Activated CD8-positive, alpha-beta memory T cell treated with anti-CD3 and anti-CD28 coated beads for 4 hours (primary cell): Measurements from ENCODE around the gene MYCBPAP.

Source experiments
- DNase-seq, 2 donors: peaks; one replicate each; pipeline ENCODE4 v3.0.0-alpha.2; 2020; ENCODE audit warnings: low read depth in 2 of 2

Gene MYCBPAP

DNA sequence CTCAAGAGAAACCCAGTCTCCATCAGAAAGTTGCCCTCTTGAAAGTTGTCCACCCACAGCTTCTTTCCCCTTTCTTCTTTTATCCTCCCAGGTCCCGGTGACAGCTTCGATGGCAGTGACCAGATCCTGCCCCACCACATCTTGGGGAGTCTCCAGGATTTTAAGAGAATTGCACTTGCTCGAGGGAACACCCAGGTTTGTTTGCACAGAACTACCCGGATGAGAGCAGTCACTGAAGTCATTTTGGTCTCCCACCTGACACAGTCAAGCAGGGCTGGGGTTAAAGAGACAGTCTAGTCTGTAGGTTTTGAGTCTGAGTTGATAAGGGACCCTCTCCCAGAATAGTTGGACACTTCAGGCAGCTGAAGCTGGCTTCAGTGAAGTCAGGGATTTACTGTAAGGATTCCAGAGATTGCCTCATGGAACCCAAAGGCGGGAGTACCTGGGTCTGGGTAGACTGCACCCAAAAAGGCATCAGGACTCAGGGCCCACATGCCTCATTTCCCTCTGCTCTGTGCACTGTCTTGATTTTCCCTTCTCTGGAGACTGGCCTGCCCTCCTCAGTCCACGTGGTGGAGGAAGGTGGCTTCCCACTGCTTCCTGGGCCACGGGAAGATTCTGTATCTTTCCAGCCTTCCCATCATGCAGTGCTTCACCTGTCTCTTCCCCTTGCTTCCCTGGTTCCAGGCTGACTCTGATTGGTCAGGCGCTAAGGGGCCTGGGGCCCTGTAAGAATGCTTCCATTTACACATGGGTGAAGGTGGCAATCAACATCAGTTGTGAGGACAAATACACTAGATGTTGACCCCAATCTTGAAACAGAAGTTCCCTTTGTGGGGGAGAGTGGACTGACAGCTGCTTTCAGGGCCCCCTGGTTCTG lies 9.5 kb downstream of the MYCBPAP start:
- DNase-seq: no peak

- no peak for DNase-seq
Observed at GRCh38 chr17:50518384-50519023, 10.3 kb downstream of the MYCBPAP start.

DNA sequence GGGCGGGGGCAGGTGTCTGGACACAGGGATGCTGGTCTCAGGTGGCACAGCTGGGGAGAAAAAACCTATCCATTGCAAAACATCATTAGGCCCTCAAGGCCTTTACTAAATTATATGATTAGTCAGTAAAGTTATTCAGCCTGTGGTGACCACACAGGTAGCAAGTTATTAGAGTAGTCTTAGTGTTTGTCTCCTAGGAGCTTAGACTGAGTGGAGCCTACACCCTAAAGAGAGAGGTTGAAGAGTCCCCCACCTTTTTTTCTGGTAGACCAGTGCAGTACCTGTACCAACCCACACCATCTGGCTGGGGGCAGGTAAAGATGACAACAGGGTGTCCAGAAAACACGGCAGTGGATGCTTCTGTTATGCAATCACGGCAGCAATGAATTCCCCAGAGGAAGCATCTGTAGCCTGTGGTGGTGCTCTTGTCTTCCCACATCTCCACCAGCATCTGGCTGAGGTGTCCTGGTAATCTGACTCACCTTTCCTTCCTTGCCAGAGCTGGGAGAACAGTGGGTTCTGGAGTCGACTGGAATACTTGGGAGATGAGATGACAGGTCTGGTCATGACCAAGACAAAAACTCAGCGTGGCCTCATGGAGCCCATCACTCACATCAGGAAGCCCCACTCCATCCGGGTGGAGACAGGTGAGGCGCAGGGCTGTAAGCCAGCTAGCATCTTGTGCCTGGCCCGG lies 11.0 kb downstream of the MYCBPAP start:
- no peak for DNase-seq

DNA sequence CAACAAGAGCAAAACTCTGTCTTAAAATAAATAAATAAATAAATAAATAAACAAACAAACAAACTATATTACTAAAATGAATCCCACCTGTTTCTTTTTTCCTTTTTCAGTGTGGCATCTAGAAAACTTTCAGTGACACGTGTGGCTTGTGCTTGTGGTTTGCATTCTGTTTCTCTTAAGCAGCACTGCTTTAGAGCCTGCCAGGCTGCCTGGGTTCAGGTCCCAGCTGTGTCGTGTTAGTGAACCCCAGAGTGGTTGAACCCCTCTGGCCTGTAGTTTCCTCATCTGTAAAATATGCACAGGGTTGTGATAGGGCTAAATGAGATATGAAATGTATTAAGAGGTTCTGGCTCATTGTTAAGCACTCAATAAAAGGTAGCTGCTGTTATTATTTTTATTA lies 12.2 kb downstream of the MYCBPAP start:
- no peak for DNase-seq

DNA sequence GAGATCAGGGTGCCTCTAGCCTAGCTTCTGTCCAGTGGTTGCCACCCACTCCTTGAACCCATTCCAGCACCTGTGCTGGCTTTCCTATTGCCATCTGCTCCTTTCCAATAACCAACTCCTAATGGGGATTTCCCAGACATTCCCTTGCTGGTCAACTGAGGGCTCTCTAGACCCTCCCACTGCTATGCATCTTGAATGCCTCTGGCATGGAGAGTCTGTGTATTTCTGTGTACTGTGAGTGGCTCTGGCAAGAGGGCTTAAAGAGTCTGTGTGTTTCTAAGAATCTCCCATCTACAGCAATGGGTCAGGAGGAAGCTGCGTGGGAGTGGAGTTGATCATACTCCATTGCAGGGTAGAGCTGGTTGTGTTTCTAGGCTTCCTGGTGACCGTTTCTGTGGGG lies 13.3 kb downstream of the MYCBPAP start:
- DNase-seq: no peak

GRCh38 chr17:50522766-50523165 lies 14.5 kb downstream of the MYCBPAP start:
- DNase-seq: no peak

DNA sequence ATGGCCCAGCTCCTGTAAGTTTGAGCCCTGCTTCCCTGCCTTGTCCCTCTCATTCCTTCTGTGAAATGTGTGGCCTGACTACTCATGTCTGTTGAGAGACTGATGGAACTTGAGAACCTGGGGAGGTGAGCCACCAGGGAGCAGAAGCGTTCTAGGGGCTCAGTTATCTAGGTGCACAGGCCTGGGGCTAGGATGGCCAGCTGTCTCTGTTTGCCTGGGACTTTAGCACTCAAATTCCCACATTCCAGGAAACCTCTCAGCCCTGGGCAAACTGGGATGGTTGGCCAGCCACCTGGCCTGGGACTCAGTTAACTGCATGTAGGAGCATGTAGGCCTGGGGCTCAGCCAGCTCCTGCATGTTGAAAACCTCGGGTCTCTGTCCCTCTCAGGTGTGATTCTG lies 15.0 kb downstream of the MYCBPAP start:
- no peak for DNase-seq

- no peak for DNase-seq
Observed at GRCh38 chr17:50524838-50525237, 16.6 kb downstream of the MYCBPAP start.

DNA sequence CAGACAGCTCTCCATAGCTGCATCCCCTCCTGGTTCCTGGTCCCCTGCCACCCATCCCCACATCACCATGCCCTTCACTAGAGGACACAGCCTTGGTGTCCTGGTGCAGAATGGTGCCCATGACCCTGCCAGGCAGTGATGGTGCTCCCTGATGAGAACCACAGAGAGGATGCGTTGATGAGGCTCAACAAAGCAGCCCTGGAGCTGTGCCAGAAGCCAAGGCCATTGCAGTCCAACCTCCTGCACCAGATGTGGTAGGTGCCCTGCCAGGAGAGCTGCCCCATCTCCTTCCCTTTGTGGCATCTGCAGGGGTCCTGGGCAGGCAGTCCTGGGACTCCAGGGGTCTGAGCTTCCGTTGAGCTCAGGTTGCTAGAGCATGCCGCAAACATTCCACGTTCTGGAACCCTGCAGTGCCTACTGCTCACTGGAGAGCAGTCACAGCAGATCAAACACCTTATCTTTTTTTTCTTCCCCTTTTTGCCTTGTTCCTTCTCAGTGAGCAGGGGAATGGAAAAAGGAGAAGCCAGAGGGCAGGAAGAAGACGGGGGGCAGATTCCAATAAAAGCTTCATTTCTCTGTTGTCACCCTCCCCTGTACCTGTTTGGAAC lies 19.0 kb downstream of the MYCBPAP start:
- DNase-seq: no peak

DNA sequence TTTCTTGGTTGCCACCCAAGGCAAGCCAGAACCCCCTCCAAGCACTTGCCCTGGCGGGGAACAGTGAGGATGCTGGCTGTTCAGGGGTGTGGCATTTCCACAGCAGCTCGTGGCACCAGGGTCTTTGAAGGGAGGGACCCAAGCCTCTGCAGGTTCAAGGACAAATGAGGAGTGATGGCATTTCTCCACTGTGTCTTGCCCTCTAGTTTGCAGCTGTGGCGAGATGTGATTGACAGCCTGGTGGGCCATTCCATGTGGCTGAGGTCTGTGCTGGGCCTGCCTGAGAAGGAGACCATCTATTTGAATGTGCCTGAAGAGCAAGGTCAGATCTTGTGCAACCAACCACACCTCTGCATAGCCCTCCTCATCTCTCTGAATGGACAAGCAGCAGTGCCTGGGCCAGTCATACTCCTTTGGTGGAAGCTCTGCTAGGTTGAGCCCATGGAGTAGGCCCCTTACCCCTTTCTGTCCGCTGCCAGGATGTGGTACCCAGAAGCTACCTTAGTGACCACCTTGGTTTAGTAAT lies 19.8 kb downstream of the MYCBPAP start:
- DNase-seq: no peak

DNA sequence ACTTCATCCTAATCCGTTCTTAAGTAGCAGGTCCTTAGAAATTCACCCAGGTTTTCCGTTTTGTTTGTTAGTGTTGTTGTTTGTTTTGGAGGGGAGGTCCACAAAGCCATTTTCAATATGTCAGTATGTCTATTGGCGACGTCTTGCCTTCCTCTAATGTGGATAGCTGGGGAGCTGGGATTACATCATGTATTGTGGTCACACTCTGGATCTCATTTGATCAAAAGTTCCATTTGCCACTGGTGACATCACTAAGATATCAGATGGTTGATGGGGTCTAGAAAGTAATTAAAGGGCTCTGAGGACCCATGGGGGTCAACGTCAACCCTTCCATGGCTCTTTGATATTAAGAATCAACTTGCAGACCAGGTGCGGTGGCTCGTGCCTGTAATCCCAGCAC lies 21.6 kb downstream of the MYCBPAP start:
- DNase-seq: no peak

DNA sequence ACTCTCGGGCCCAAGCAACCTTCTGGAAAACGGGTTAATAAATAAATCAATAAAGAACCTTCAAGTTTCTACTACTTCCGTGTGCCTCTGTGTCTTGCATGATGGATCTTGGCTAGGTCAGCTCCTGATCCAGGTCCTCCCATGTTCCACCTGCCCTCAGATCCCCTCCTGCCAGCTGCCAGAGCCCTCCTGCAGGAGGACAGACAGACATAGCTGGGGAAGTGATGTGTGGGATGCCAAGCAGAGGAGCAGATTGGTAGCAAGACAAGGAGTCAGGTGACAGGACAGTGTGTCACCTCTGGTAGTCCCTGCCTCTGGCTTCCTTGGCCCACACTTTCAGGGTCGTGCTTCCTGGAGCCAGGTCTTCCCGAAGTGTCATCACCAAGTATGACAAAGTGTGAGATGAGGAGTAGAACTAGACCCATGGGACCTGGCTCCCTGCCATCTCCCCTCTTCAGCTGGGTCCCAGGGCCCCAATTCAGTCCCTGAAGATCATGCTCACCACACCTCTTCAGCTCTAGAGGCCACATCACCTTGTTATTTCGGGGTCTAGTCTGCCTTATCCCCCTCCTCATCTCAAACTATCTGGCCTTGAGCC lies 23.3 kb downstream of the MYCBPAP start:
- no peak for DNase-seq

DNA sequence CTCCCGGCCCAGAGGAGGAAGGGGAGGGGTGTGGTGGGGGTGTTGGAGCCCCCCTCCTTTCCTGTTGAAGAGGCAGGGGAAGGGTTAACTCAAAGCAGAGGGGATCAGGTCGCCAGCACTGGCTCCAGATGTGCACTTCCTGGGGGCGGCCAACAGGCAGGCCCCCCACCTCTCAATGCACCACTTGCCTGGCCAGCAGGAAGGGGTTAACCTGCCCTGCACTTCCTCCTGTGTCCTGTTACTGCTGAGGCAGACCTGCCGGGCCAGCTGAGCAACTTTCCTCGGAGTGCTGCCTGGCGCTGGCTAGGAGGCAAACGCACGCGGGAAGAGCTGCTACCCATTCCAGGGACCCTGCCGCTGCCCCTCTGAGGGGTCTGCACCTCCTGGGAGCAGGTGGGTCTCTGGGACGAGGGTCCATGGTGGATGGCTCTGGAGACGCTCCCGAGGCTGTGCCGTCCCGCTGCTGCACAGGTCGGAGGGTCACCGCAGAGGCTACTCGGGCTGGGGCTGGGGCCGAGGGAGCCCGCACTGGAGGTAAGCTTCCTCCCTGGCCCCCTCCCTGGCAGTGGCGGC lies 24.3 kb downstream of the MYCBPAP start, which contains the start of gene EPN3:
Gene EPN3, plus strand, starts transcription at position 284 of the 573 bp plus-strand sequence. CDS start 3,822 bp downstream, outside the sequence.
- DNase-seq: no peak

- no peak for DNase-seq
Observed at GRCh38 chr17:50533185-50533584, 24.9 kb downstream of the MYCBPAP start.

- no peak for DNase-seq
Observed at GRCh38 chr17:50533720-50534148, 25.5 kb downstream of the MYCBPAP start.

- DNase-seq: no peak
Observed at GRCh38 chr17:50534222-50534978, 26.2 kb downstream of the MYCBPAP start.

DNA sequence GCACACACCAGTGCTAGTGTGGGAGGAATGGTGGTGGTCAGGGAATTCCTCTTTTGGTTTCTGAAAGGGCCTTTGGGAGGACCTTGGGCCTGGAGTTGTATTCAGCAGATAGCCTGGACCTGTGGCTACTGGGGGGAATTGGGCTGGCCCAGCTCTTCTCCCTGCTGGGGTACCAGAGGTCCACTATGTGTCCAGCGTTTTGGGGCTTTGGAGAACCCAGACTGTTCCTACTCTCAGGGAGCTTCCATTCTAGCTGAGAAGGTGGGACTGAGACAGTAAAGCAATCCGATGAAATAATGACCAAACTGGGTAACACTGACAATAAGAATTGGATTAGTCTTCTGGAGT lies 26.7 kb downstream of the MYCBPAP start:
- no peak for DNase-seq

DNA sequence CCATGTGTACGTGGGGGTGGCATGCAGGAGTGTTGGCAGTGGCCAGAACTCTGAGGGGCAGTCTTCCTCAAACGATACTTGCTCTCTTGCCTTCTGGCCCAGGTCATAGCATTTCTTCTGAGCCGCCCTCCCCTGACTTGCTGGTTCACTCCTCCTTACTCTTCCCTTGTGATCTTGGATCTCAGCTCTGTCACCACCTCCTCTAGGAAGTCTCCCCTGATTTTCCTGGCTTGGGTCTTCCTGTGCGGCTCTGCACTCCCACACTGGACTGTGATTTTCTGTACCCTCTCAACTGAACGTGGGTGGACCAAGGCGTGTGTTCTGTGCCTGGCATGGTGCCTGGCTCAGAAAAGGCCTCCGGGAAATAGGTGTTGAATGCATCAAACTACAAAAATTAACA lies 27.2 kb downstream of the MYCBPAP start:
- DNase-seq: no peak

DNA sequence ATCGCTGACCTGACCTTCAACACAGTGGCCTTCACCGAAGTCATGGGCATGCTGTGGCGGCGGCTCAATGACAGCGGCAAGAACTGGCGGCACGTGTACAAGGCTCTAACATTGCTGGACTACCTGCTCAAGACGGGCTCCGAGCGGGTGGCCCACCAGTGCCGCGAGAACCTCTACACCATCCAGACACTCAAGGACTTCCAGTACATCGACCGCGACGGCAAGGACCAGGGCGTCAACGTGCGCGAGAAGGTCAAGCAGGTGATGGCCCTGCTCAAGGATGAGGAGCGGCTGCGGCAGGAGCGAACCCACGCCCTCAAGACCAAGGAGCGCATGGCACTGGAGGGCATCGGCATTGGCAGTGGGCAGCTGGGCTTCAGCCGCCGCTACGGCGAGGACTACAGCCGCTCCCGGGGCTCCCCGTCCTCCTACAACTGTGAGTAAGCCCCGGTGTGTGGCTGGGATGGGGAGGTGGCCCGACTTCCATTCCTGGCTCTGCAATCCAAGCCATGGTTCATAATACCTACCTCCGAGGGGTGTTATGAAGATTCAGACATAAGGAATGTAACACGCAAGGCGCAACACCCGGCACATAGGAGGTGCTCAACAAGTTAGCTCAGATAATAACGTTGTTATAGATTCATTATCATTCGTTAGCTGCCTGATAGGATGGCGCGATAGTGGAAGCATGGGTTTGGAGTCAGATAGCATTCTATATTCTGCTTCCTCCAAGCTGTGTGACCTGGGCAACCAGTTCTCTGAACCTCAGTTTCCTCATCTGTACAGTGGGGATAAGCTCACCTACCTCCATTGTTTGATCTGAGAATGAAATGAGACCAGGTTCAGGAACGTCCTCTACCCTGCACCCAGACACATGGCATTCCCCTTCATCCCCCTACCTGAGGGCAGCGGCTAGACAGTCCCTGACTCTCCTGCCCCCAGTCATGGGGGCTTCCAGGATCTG lies 28.7 kb downstream of the MYCBPAP start:
- no peak for DNase-seq
